Hematopoietic multipotent progenitor cell treated with erythropoietin and hydrocortisone succinate and interleukin-3 and kit ligand, for 8 days (in vitro differentiated cells): ENCODE results near the gene ARMCX5.

ENCODE experiments used
- DNase-seq: peaks from one replicate; pipeline ENCODE4 v3.0.0-alpha.2; 2015

ARMCX5 gene

GRCh38 chrX:102599084-102599950 is at the start of gene ARMCX5:
ARMCX5 (plus strand) TSS chrX:102599515; CDS start chrX:102602142, 2,627 bp downstream.
- peak; percentile 89 for DNase-seq

- no peak for DNase-seq
These were observed 40.7 kb upstream of the ARMCX5 start for GRCh38 chrX:102558607-102559006.

DNA sequence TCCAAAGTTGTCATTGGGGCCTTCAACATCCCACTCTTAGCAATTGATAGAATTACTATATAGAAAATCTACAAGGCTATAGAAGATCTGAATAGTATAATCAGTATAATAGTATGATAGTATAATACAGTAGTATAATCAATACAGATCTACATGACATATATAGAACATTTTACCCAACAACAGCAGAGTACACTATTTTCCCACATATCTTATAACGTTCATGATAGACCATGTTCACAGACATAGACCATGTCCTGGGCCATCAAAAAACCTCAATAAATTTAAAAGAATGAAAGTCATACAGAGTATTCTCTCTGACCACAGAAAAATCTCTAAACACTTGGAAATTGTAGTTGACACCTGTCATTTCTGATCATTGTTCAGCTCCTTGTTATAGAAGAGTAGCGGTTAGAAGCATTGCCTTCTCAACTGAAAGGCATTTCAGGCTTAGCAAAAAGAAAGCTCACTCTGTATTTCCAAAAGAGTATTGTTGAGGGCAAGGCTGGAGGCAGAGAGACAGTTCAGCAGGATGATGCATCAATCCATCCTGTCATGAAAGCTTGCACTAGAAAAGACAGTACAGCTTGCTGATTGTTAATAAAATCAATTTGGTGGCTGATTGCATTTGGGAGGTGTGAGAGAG is 38.8 kb upstream of the ARMCX5 start:
- no peak for DNase-seq

DNA sequence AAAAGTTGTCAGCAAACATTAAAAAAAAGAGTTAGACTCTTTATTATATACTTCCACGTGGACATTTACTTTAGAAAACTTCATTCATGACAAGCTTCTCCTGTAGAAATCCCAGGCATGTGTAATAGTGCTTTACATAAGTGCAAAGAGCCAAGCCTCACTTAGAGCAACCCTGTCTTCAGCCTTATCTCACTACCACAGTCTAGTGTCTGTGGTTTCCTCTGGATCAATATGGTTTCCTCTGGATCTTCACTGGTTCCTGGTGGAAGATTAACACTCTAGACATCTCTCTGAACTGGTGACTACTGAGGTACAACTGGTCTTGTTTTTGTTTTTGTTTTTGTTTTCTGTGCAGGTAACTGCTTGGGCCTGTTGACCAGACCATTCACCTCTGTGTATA is 18.4 kb upstream of the ARMCX5 start:
- peak; percentile 65 for DNase-seq

DNA sequence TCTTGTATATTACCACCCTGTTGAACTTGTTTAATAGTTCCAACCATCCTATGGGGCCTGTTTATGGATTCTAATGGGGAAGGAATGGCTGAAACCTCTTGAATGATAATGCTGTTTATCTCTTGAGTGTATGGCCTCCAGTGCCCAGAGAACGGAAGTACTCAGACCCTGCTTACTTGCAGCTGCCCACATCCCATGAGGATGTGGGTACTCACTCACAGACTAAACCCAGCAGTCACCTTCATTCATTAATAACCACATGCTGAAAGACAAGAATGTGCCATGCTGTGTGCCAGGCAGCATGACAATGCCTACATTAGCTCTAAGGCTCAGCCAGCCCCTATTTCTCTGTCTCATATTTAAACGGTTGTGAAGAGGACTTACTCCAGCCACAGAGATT is 5.9 kb upstream of the ARMCX5 start:
- DNase-seq: no peak

DNA sequence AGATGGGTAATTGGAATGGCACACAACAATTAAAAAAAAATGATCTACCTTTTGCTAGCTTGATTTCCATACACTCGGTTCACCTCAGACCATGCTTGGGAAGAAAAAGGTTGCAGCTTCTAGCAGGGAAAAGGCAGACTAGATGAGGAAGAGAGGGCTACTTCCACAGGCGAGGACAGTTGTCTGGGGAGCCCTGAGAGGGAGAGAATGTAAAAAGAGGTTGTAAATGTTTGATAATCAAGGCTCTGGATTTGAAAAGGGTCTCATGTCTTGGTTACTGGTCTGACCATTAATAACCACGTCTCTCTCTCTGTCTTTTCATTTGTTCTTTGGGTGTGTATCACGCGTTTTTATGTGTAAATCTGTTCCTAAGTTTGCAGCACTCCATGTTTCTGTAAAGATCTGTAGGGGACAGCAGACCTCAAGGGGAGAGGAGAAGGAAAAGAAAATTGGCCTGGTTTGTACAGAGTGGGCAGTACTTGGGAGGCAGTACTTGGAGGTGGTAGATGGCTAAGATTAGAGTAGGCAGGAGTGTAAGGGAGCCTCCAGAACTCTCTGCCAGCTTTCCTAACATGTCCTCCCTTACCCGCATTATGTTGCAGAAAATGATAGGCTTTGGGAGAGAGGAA is 750 bp downstream of the ARMCX5 start:
- DNase-seq: peak; percentile 11

DNA sequence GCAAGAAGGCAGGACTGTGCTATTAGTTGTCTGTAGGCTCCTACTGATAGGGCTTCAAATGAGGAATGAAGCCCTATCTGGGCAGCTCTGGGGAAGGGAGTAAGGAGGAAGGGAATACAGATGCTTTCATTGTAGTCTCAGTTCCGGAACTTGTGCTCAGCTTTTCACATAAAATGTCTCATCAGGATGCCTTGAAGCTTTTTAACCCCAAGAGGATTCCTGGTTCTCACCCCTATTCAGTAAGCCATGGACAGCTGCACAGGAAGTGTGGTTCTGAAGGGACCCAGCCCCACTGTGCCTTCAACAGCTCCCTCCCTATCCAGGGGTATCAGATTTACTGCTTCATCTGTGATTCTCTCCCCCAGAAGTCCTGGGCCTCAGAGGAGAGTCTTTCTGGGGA is 5.0 kb downstream of the ARMCX5 start:
- DNase-seq: no peak

- DNase-seq: no peak
These were observed 6.8 kb downstream of the ARMCX5 start for GRCh38 chrX:102606115-102606514.

DNA sequence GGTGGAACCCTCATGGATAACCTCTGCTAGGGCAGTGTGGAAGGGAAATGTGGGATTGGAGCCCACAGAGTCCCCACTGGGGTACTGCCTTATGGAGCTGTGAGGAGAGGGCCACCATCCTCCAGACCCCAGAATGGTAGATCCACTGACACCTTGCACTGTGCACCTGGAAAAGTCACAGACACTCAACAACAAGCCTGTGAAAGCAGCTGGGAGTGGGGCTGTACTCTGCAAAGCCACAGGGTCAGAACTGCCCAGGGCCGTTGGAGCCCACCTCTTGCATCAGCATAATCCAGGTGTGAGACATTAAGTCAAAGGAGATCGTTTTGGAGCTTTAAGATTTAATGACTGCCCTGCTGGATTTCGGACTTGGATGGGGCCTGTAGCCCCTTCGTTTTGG is 11.6 kb downstream of the ARMCX5 start:
- DNase-seq: no peak

- DNase-seq: no peak
These were observed 24.8 kb downstream of the ARMCX5 start for GRCh38 chrX:102624105-102624504.

- DNase-seq: no peak
These were observed 28.3 kb downstream of the ARMCX5 start for GRCh38 chrX:102627640-102628039.

- DNase-seq: no peak
These were observed 38.2 kb downstream of the ARMCX5 start for GRCh38 chrX:102637561-102637960.

DNA sequence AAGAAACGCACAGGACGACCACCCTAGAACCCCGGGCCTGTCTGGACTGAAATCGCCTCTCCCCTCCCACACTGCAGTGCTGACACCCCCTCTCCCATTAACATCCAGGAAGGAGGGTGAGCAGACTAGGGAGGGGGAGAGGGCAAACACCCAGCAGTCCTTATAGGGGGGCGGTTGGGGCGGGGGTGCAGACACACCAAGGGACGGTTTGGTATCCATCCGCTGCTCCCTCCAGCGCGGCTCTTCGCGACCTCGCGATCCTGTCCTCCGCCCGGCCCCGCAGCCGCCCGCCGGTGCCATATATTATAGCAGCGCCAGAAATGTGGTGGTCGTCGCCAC is 51.6 kb downstream of the ARMCX5 start:
- no peak for DNase-seq

- no peak for DNase-seq
These were observed 52.1 kb downstream of the ARMCX5 start, which contains the start of gene GPRASP1 for GRCh38 chrX:102651242-102652011. GPRASP1 (plus strand) TSS chrX:102651483; CDS start chrX:102653914, 2,431 bp downstream.

DNA sequence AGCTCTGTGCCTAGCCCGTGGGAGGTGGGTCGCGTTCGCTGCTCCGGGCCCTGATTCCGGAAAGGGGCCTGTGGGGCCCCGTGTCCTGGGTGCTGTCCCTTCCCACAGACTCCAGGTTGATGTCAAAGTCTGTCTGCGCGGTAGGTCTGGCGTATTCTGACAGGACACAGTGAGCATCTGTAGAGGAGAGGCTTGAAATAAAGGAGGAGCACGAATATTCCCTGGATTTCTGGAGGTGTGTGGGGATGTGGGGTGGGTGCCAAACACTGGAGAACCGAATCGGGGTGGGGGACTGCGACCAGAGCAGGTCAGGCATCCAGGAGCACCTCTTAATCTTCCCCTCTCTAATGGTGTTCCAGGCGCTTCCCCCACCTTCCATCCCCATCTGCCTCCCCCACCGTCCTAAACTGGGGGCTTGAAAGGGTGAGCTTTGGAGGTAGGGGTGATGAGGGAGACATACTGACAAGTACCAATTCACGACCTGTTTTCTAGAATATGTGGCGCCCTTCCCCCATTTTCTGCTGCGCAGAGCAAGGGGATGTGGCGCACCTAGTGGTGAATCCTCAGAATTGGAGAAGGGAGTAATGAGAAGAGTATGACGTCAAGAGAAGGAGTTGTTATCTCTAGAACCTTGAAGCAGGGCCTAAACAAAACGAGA is 52.8 kb downstream of the ARMCX5 start:
- peak; percentile 56 for DNase-seq
